GM23248 (cell line): ENCODE measurements around the gene TSEN15.

Experiments
- EZH2 ChIP-seq: fragments of 200-600 bp; sonication (generic); IDR thresholded peaks from 2 replicates; pipeline ENCODE4 v1.6.1; 2018; ENCODE audit warnings: antibody characterized with exemption, mild to moderate bottlenecking; ENCODE audit not compliant: insufficient read depth, poor library complexity, severe bottlenecking
- EZH2phosphoT487 ChIP-seq: fragments of 200-600 bp; sonication (generic); IDR thresholded peaks from 2 replicates; pipeline ENCODE4 v1.6.1; 2018; ENCODE audit warnings: antibody characterized with exemption, moderate library complexity, mild to moderate bottlenecking, low read depth; ENCODE audit not compliant: insufficient read depth

DNA sequence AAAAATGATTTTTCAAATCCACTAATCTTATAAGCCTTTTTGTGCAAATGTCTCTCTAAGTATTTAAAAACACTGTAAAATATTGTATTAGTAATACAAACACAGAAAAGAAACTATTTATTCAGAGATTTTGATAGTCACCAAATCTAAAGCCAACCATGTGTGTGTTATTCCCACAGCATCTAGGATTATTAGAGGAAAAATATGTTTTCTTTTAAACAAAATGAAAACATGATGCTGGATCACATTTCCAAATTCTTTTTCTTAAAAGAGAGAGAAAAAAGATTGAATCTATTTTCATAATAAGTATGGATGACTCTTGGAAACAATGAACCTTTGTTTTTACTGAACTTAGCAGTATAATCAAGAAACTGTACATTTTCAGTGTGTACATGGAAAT lies 39.3 kb upstream of the TSEN15 start:
- TF ChIP-seq EZH2: no peak
- no peak for TF ChIP-seq EZH2phosphoT487
